ENCODE results near the gene DESI1.
"Not testable (repeated sequence)": the region's sequence is repeated elsewhere in the genome, so short reads cannot be mapped to it uniquely, and the experiment has no call there.

Gene DESI1

DNA sequence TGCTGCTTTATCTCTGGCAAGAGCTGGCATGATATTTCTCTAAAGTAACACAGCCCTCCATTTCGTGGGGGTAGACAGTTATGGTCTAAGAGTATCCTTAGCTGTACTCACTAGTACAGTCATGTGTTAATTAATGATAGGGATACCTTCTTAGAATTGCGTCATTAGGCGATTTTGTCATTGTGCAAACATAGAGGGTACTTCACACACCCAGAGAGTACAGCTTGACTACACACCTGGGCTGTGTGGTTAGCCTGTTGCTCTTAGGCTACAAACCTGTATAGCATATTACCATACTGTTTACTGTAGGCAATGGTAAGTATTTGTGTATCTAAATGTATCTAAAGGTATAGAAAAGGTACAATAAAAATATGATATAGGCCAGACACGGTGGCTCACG is 17.3 kb upstream of the DESI1 start:
- Histone ChIP-seq H3K9me2 (replicated peaks; ENCODE audit: low read depth, low read length) (no peaks in the 10 kb centered on the region), H3K36me3 (ENCODE audit: insufficient read depth, low read length) (peaks cover 95% of the 10 kb centered on the region), H4K20me1 (ENCODE audit: insufficient read depth, low read length, poor library complexity, severe bottlenecking) (peaks cover 24% of the 10 kb centered on the region), H3K79me2 (ENCODE audit: insufficient read depth, low read length) (peaks cover 34% of the 10 kb centered on the region; the same call in 1 of the 2 replicates), H3F3A (ENCODE audit: low read depth) (no peaks in the 10 kb centered on the region), H3K4me2 (ENCODE audit: low read depth, low read length, poor library complexity, severe bottlenecking) (no peak overlapping the region), H3K9me3 (ENCODE audit: insufficient read depth, low read depth, low read length) (no peaks in the 10 kb centered on the region), H3K4me3 (ENCODE audit: low read length, poor library complexity, severe bottlenecking) (no peak overlapping the region), H3K4me1 (ENCODE audit: insufficient read depth, low read length, poor library complexity, severe bottlenecking) (no peaks in the 10 kb centered on the region), H3K9ac (ENCODE audit: low read depth, low read length, poor library complexity, severe bottlenecking) (no peak overlapping the region), H3K27me3 (ENCODE audit: insufficient read depth, low read length, poor library complexity, severe bottlenecking) (no peaks in the 10 kb centered on the region), H2AFZ (ENCODE audit: low read length) (no peak overlapping the region)
- TF ChIP-seq EZH2phosphoT487 (IDR thresholded peaks at IDR 0.05; ENCODE audit: borderline replicate concordance): no peak
- no peak for TF ChIP-seq CTCF (conservative IDR thresholded peaks at IDR 0.05; ENCODE audit: low read length)

DNA sequence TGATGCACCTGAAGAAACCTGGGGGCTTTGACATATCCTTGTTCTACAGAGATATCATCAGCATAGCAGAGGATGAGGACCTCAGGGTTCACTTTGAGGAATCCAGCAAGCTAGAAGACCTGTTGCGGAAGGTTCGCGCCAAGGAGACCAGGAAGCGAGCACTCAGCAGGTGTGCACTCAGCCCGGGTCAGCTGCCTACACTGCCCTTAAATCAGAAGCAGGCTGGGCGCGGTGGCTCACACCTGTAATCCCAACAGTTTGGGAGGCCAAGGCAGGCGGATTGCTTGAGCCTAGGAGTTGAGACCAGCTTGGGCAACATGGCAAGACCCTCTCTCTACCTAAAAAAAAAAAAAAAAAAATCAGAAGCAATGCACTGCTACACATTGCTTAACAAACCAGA is 16.8 kb upstream of the DESI1 start:
- H3F3A ChIP-seq (ENCODE audit: low read depth); H3K9me3 ChIP-seq (ENCODE audit: insufficient read depth, low read depth, low read length); H3K9ac ChIP-seq (ENCODE audit: low read depth, low read length, poor library complexity, severe bottlenecking); H2AFZ ChIP-seq (ENCODE audit: low read length); H3K4me3 ChIP-seq (ENCODE audit: low read length, poor library complexity, severe bottlenecking); H3K4me1 ChIP-seq (ENCODE audit: insufficient read depth, low read length, poor library complexity, severe bottlenecking); H3K9me2 ChIP-seq (replicated peaks; ENCODE audit: low read depth, low read length); H3K27me3 ChIP-seq (ENCODE audit: insufficient read depth, low read length, poor library complexity, severe bottlenecking); H3K4me2 ChIP-seq (ENCODE audit: low read depth, low read length, poor library complexity, severe bottlenecking): not testable (repeated sequence)
- Histone ChIP-seq H3K36me3 (ENCODE audit: insufficient read depth, low read length) (peaks cover 90% of the 10 kb centered on the region), H4K20me1 (ENCODE audit: insufficient read depth, low read length, poor library complexity, severe bottlenecking) (peaks cover 23% of the 10 kb centered on the region), H3K79me2 (ENCODE audit: insufficient read depth, low read length) (peaks cover 29% of the 10 kb centered on the region; the same call in 1 of the 2 replicates)

DNA sequence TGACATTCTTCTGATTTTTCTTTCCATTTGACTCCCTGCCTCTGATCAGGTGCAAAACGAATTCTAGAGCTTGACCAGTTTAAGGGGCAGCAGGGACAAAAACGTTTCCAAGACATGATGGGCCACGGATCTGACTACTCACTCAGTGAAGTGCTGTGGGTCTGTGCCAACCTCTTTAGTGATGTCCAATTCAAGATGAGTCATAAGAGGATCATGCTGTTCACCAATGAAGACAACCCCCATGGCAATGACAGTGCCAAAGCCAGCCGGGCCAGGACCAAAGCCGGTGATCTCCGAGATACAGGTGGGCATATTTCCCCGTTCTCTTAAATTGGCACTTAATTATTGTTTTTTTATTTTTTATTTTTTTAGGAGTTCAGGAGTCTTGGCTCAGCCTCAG is 15.6 kb upstream of the DESI1 start:
- no peaks in the 10 kb centered on the region for H3K4me1 ChIP-seq (ENCODE audit: insufficient read depth, low read length, poor library complexity, severe bottlenecking)
- H3K9ac ChIP-seq (ENCODE audit: low read depth, low read length, poor library complexity, severe bottlenecking): no peak overlapping the region
- no peak overlapping the region for H3K4me2 ChIP-seq (ENCODE audit: low read depth, low read length, poor library complexity, severe bottlenecking)
- no peaks in the 10 kb centered on the region for H3K9me3 ChIP-seq (ENCODE audit: insufficient read depth, low read depth, low read length)
- H2AFZ ChIP-seq (ENCODE audit: low read length): no peak overlapping the region
- H4K20me1 ChIP-seq (ENCODE audit: insufficient read depth, low read length, poor library complexity, severe bottlenecking): peaks cover 20% of the 10 kb centered on the region
- TF ChIP-seq EZH2phosphoT487 (IDR thresholded peaks at IDR 0.05; ENCODE audit: borderline replicate concordance): no peak
- no peak for TF ChIP-seq CTCF (conservative IDR thresholded peaks at IDR 0.05; ENCODE audit: low read length)
- no peak overlapping the region for H3K4me3 ChIP-seq (ENCODE audit: low read length, poor library complexity, severe bottlenecking)
- no peaks in the 10 kb centered on the region for H3K9me2 ChIP-seq (replicated peaks; ENCODE audit: low read depth, low read length)
- H3K79me2 ChIP-seq (ENCODE audit: insufficient read depth, low read length): peaks cover 25% of the 10 kb centered on the region; the same call in 1 of the 2 replicates
- H3K27me3 ChIP-seq (ENCODE audit: insufficient read depth, low read length, poor library complexity, severe bottlenecking): no peaks in the 10 kb centered on the region
- peaks cover 87% of the 10 kb centered on the region for H3K36me3 ChIP-seq (ENCODE audit: insufficient read depth, low read length)
- H3F3A ChIP-seq (ENCODE audit: low read depth): no peaks in the 10 kb centered on the region

GRCh38 chr22:41634610-41635009 is 13.8 kb upstream of the DESI1 start:
- not testable (repeated sequence) for H3F3A ChIP-seq (ENCODE audit: low read depth); H2AFZ ChIP-seq (ENCODE audit: low read length); H3K9me3 ChIP-seq (ENCODE audit: insufficient read depth, low read depth, low read length); H3K4me2 ChIP-seq (ENCODE audit: low read depth, low read length, poor library complexity, severe bottlenecking); H3K4me1 ChIP-seq (ENCODE audit: insufficient read depth, low read length, poor library complexity, severe bottlenecking); H3K4me3 ChIP-seq (ENCODE audit: low read length, poor library complexity, severe bottlenecking); H3K9me2 ChIP-seq (replicated peaks; ENCODE audit: low read depth, low read length); H3K27me3 ChIP-seq (ENCODE audit: insufficient read depth, low read length, poor library complexity, severe bottlenecking); H3K9ac ChIP-seq (ENCODE audit: low read depth, low read length, poor library complexity, severe bottlenecking)
- Histone ChIP-seq H3K79me2 (ENCODE audit: insufficient read depth, low read length) (peaks cover 23% of the 10 kb centered on the region; the same call in 1 of the 2 replicates), H4K20me1 (ENCODE audit: insufficient read depth, low read length, poor library complexity, severe bottlenecking) (peaks cover 17% of the 10 kb centered on the region), H3K36me3 (ENCODE audit: insufficient read depth, low read length) (peaks cover 73% of the 10 kb centered on the region)

DNA sequence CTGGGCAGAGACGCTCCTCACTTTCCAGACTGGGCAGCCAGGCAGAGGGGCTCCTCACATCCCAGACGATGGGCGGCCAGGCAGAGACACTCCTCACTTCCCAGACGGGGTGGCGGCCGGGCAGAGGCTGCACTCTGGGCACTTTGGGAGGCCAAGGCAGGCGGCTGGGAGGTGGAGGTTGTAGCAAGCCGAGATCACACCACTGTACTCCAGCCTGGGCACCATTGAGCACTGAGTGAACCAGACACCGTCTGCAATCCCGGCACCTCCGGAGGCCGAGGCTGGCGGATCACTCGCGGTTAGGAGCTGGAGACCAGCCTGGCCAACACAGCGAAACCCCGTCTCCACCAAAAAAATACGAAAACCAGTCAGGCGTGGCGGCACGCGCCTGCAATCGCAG is 10.8 kb upstream of the DESI1 start:
- Histone ChIP-seq H4K20me1 (ENCODE audit: insufficient read depth, low read length, poor library complexity, severe bottlenecking) (peaks cover 38% of the 10 kb centered on the region), H3K36me3 (ENCODE audit: insufficient read depth, low read length) (peaks cover 71% of the 10 kb centered on the region), H3K79me2 (ENCODE audit: insufficient read depth, low read length) (peaks cover 50% of the 10 kb centered on the region)
- H3K4me3 ChIP-seq (ENCODE audit: low read length, poor library complexity, severe bottlenecking); H3K4me2 ChIP-seq (ENCODE audit: low read depth, low read length, poor library complexity, severe bottlenecking); H3K9ac ChIP-seq (ENCODE audit: low read depth, low read length, poor library complexity, severe bottlenecking); H2AFZ ChIP-seq (ENCODE audit: low read length); H3F3A ChIP-seq (ENCODE audit: low read depth); H3K9me2 ChIP-seq (replicated peaks; ENCODE audit: low read depth, low read length); H3K4me1 ChIP-seq (ENCODE audit: insufficient read depth, low read length, poor library complexity, severe bottlenecking); H3K9me3 ChIP-seq (ENCODE audit: insufficient read depth, low read depth, low read length); H3K27me3 ChIP-seq (ENCODE audit: insufficient read depth, low read length, poor library complexity, severe bottlenecking): not testable (repeated sequence)

- not testable (repeated sequence) for H3K4me3 ChIP-seq (ENCODE audit: low read length, poor library complexity, severe bottlenecking); H3K4me1 ChIP-seq (ENCODE audit: insufficient read depth, low read length, poor library complexity, severe bottlenecking); H3K9me3 ChIP-seq (ENCODE audit: insufficient read depth, low read depth, low read length); H3K4me2 ChIP-seq (ENCODE audit: low read depth, low read length, poor library complexity, severe bottlenecking); H3K9me2 ChIP-seq (replicated peaks; ENCODE audit: low read depth, low read length); H3F3A ChIP-seq (ENCODE audit: low read depth); H3K9ac ChIP-seq (ENCODE audit: low read depth, low read length, poor library complexity, severe bottlenecking); H2AFZ ChIP-seq (ENCODE audit: low read length); H3K27me3 ChIP-seq (ENCODE audit: insufficient read depth, low read length, poor library complexity, severe bottlenecking)
- Histone ChIP-seq H3K79me2 (ENCODE audit: insufficient read depth, low read length) (peaks cover 52% of the 10 kb centered on the region), H4K20me1 (ENCODE audit: insufficient read depth, low read length, poor library complexity, severe bottlenecking) (peaks cover 38% of the 10 kb centered on the region), H3K36me3 (ENCODE audit: insufficient read depth, low read length) (peaks cover 66% of the 10 kb centered on the region; the same call in 1 of the 2 replicates)
These were observed 10.3 kb upstream of the DESI1 start for GRCh38 chr22:41631115-41631514.

Data from Loucy (cell line).